GM06990 (cell line): ENCODE data around the gene AP1G2.

ENCODE experiments used
- DNase-seq: peaks from one replicate; pipeline ENCODE4 v3.0.0-alpha.2; 2011; ENCODE audit not compliant: insufficient read length; ENCODE audit errors: extremely low read depth
- H3K27me3 ChIP-seq: replicated peaks from 2 replicates; pipeline ENCODE4 v1.6.0; 2011; ENCODE audit warnings: low read length; ENCODE audit not compliant: control insufficient read depth, insufficient read depth
- H3K36me3 ChIP-seq: 2 replicates; pipeline ENCODE4 v1.5.1; 2011; ENCODE audit warnings: low read length; ENCODE audit not compliant: control insufficient read depth, insufficient read depth
- H3K4me3 ChIP-seq: replicated peaks from 2 replicates; pipeline ENCODE4 v1.5.1; 2011; ENCODE audit warnings: low read depth, mild to moderate bottlenecking, control low read depth, low read length
- TF ChIP-seq, protein P1 (sequence below): IDR thresholded peaks from 2 replicates; pipeline ENCODE4 v1.5.1; 2011; ENCODE audit warnings: low read length, control low read depth, mild to moderate bottlenecking, inconsistent platforms; ENCODE audit not compliant: insufficient read depth, poor library complexity, severe bottlenecking

Gene AP1G2

GRCh38 chr14:23531391-23531790, 36.2 kb downstream of the AP1G2 start:
- DNase-seq = no peak
- H3K27me3 ChIP-seq = no peaks in the 10 kb centered on the region
- no peaks in the 10 kb centered on the region; the same call in none of the 2 replicates for H3K36me3 ChIP-seq
- no peak overlapping the region for H3K4me3 ChIP-seq
- TF ChIP-seq, protein P1, sequence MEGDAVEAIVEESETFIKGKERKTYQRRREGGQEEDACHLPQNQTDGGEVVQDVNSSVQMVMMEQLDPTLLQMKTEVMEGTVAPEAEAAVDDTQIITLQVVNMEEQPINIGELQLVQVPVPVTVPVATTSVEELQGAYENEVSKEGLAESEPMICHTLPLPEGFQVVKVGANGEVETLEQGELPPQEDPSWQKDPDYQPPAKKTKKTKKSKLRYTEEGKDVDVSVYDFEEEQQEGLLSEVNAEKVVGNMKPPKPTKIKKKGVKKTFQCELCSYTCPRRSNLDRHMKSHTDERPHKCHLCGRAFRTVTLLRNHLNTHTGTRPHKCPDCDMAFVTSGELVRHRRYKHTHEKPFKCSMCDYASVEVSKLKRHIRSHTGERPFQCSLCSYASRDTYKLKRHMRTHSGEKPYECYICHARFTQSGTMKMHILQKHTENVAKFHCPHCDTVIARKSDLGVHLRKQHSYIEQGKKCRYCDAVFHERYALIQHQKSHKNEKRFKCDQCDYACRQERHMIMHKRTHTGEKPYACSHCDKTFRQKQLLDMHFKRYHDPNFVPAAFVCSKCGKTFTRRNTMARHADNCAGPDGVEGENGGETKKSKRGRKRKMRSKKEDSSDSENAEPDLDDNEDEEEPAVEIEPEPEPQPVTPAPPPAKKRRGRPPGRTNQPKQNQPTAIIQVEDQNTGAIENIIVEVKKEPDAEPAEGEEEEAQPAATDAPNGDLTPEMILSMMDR = no peak

DNA sequence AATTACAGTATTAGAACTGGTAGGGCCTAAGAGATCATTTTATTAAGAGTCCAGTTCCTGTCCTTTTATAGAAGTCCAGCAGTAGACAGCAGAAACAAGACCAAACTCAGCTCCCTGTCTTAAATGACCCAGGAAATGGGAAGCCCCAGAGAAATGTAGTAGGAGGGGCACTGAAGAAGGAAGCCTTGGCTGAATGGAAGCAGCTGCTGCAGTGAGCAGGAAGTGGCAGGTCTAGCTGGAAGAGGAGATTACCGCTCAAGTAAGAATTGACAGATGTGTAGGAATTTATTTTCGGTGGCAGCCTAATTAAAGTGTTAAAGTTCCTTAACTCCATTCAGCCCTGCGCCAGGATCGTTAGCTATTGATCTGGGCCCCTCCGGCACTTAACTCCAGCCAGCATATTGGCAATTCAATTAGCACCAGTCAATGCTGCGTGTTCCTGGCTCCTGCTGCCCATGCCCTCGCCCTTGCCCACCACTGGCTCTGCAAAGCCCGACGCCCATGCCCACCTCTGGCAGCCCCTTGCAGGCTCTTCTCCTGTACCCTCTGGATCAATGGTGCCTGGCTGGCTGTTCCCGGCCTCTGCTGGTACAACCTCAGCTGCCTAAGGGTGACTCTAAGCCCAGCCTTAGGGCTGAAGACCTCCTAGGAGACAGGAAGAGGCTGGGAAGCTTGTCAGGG, 37.1 kb downstream of the AP1G2 start:
- no peaks in the 10 kb centered on the region for H3K27me3 ChIP-seq
- no peak overlapping the region for H3K4me3 ChIP-seq
- TF ChIP-seq, protein P1 = no peak
- H3K36me3 ChIP-seq = no peaks in the 10 kb centered on the region; the same call in none of the 2 replicates
- DNase-seq = no peak

GRCh38 chr14:23529016-23529415, 38.6 kb downstream of the AP1G2 start:
- no peak for DNase-seq
- no peaks in the 10 kb centered on the region; the same call in none of the 2 replicates for H3K36me3 ChIP-seq
- TF ChIP-seq, protein P1 = no peak
- H3K27me3 ChIP-seq = no peaks in the 10 kb centered on the region
- no peak overlapping the region for H3K4me3 ChIP-seq

DNA sequence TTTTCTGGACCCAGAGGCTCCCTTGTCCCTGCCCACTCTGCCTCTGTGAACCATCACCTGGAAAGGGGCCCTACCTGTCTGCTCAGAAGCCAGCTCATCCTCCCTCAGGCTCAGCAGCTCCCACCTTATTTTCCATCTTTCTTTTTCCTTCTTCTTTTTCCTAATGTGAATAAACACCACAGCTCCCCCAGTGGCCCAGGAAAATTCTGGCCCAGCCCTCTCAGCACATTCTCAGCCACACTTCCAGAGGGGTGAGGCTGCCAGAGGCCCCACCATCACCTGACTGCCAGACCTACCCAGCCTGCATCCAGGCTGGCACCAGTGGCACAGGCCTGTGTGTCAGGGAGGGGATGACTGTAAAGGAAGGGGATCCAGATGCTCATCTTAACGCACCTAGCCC, 39.0 kb downstream of the AP1G2 start:
- no peaks in the 10 kb centered on the region; the same call in none of the 2 replicates for H3K36me3 ChIP-seq
- H3K27me3 ChIP-seq = no peaks in the 10 kb centered on the region
- no peak for DNase-seq
- H3K4me3 ChIP-seq = no peak overlapping the region
- TF ChIP-seq, protein P1 = no peak

GRCh38 chr14:23525611-23526010, 42.0 kb downstream of the AP1G2 start:
- H3K27me3 ChIP-seq = no peaks in the 10 kb centered on the region
- TF ChIP-seq, protein P1 = no peak
- H3K36me3 ChIP-seq = no peaks in the 10 kb centered on the region; the same call in 1 of the 2 replicates
- no peak overlapping the region for H3K4me3 ChIP-seq
- no peak for DNase-seq
